ENCODE results near the gene PKNOX2.

PKNOX2 gene

DNA sequence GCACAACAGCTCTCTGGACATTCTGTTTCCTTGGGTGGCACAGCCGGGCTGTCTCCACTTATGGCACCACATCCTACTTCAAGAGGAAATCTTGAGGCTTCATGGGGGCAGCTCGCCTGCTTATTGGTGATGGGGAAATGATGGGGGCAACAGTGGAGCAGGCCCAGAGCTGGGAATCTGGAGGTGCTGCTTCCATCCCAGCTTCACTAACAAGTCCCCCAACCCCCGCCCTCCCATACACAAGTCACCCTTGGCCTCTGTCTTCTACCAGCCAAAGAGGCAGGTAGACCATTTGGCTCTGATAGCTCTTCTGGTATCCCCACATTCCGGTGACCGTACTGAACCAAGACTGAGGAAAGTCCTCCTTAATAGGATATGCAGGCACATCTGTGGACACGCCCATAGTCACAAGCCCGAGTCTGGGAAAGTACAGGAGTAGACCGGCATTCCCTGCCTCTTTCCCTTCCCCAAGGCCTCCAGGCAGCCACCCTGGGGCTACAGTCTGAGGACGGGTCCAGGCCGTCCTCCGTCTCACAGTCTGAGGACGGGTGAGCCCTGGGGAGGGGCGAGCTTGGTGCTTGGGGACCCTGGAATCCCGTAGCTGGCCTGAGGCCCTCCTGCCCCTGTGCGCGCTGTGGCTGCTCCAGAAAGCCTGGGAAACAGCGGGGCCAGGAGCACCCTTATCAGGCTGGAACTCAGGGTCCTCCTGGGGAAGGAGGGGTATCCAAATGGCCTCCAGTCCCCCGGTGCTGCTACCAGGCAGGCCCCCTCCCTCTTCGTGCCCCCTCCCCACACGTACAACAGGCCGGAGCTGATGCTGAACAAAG, 185.9 kb downstream of the PKNOX2 start:
- Histone ChIP-seq H3K36me3 (ENCODE audit: control insufficient read depth, insufficient read depth, low read length) (no peaks in the 10 kb centered on the region), H3K4me3 (replicated peaks; ENCODE audit: low read depth, low read length) (no peak overlapping the region), H3K27me3 (replicated peaks; ENCODE audit: control insufficient read depth, insufficient read depth, low read length) (no peaks in the 10 kb centered on the region; the same call in 1 of the 2 replicates)
- no peak for DNase-seq (ENCODE audit: extremely low read depth, insufficient read length)
- TF ChIP-seq, protein P1, sequence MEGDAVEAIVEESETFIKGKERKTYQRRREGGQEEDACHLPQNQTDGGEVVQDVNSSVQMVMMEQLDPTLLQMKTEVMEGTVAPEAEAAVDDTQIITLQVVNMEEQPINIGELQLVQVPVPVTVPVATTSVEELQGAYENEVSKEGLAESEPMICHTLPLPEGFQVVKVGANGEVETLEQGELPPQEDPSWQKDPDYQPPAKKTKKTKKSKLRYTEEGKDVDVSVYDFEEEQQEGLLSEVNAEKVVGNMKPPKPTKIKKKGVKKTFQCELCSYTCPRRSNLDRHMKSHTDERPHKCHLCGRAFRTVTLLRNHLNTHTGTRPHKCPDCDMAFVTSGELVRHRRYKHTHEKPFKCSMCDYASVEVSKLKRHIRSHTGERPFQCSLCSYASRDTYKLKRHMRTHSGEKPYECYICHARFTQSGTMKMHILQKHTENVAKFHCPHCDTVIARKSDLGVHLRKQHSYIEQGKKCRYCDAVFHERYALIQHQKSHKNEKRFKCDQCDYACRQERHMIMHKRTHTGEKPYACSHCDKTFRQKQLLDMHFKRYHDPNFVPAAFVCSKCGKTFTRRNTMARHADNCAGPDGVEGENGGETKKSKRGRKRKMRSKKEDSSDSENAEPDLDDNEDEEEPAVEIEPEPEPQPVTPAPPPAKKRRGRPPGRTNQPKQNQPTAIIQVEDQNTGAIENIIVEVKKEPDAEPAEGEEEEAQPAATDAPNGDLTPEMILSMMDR (IDR thresholded peaks at IDR 0.05; ENCODE audit: insufficient read depth, low read length, poor library complexity, severe bottlenecking) = no peak

DNA sequence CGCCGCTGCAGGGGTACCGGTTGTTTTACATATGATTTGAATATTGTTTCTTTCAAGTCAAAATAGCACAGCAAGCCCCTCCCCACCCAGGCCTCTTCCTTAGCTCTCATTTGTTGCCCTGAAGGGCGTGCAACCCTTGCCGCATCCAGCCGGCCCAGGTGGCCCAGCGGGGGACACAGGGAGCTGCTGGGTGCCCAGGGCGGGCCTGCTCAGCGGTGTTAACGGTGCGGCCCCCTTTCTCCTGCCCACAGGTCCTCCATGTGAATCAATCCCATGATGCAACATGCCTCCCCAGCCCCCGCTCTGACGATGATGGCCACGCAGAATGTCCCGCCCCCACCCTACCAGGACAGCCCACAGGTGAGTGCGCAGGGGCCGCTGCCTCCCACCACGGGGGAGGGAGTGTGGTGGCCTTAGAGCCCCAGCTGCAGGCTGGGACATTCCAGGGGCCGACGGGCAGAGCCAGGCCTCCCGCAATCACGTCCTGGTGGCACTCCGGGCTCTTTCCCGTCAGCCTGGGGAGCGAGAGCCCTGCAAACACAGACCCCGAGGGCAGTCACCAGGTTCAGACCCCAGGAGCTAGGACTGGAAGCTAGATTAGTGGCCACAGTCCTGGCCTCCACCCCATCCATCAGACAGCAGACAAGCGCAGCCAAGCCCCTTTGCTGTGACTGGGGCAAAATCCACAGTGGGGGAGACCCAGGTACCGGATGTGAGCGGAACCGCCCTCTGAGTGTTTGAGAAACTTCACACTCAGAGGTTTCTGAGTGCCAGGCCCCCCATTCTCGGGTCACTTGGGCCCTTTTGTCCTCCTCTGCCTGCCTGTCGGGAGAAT, 186.7 kb downstream of the PKNOX2 start:
- Histone ChIP-seq H3K4me3 (replicated peaks; ENCODE audit: low read depth, low read length) (no peak overlapping the region), H3K36me3 (ENCODE audit: control insufficient read depth, insufficient read depth, low read length) (no peaks in the 10 kb centered on the region), H3K27me3 (replicated peaks; ENCODE audit: control insufficient read depth, insufficient read depth, low read length) (no peaks in the 10 kb centered on the region; the same call in 1 of the 2 replicates)
- no peak for DNase-seq (ENCODE audit: extremely low read depth, insufficient read length)
- TF ChIP-seq, protein P1 (IDR thresholded peaks at IDR 0.05; ENCODE audit: insufficient read depth, low read length, poor library complexity, severe bottlenecking) = no peak

DNA sequence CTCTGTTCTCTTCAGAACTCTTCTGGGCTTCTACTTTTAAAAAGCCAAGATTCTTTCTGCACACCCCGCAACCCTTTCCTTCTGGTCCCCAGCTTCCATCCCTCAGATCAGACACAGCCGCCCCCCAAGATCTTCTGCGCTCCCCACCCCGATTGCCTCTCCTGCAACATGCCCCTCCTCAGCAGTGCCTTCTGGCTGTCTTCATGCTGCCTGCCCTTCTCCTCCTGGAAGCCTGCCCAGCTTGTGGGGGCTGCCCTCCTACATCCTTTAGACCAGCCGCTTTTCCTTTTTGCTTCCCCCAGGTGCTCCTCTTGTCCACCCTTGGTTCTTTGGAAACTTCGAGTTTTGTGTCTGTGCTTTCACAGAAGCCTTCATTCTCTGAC, 187.3 kb downstream of the PKNOX2 start:
- Histone ChIP-seq H3K36me3 (ENCODE audit: control insufficient read depth, insufficient read depth, low read length) (no peaks in the 10 kb centered on the region), H3K4me3 (replicated peaks; ENCODE audit: low read depth, low read length) (no peak overlapping the region), H3K27me3 (replicated peaks; ENCODE audit: control insufficient read depth, insufficient read depth, low read length) (no peaks in the 10 kb centered on the region; the same call in 1 of the 2 replicates)
- DNase-seq (ENCODE audit: extremely low read depth, insufficient read length) = no peak
- TF ChIP-seq, protein P1 (IDR thresholded peaks at IDR 0.05; ENCODE audit: insufficient read depth, low read length, poor library complexity, severe bottlenecking) = no peak

DNA sequence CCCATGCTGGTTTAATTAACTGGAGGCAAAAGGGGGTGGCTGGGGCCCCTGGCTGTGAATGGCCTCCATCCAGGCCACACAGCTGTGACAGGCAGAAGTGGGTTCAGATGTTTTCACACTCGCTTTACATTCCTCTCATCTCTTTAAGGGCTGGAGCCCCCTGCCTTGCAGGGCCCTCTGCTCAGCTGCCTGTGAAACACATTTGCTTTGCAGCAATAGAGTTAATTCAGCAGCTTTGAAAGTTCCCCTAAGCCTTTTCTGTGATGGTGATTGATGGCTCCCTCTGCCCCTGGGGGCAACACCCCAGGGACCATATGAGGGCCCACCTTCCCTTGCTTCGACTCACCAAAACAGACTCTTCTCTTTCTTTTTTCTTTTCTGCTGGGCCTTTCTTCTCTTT, 192.2 kb downstream of the PKNOX2 start:
- TF ChIP-seq, protein P1 (IDR thresholded peaks at IDR 0.05; ENCODE audit: insufficient read depth, low read length, poor library complexity, severe bottlenecking) = no peak
- Histone ChIP-seq H3K4me3 (replicated peaks; ENCODE audit: low read depth, low read length) (no peak overlapping the region), H3K36me3 (ENCODE audit: control insufficient read depth, insufficient read depth, low read length) (no peaks in the 10 kb centered on the region), H3K27me3 (replicated peaks; ENCODE audit: control insufficient read depth, insufficient read depth, low read length) (peaks cover 2% of the 10 kb centered on the region)
- no peak for DNase-seq (ENCODE audit: extremely low read depth, insufficient read length)

DNA sequence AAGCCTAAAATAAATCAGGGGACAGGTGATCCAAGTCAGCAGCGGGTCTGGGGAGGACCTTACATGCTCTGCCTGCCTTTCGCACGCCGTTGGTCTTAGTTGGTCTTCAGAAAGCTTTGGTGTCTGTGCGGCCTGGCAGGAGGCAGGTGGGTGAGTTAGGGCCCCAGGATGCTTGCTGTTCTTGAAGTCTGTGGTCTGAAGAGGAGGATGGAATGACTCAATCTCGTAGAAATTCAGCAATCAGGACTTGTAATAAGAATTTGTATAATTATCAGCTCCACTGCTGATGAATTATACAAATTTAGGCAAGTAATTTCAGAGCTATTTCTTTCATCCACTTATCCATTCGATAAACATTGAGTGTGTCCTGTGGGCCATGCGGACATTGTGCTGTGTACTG, 193.0 kb downstream of the PKNOX2 start:
- no peak for DNase-seq (ENCODE audit: extremely low read depth, insufficient read length)
- H3K4me3 ChIP-seq (replicated peaks; ENCODE audit: low read depth, low read length) = no peak overlapping the region
- no peaks in the 10 kb centered on the region for H3K36me3 ChIP-seq (ENCODE audit: control insufficient read depth, insufficient read depth, low read length)
- H3K27me3 ChIP-seq (replicated peaks; ENCODE audit: control insufficient read depth, insufficient read depth, low read length) = peaks cover 2% of the 10 kb centered on the region
- TF ChIP-seq, protein P1 (IDR thresholded peaks at IDR 0.05; ENCODE audit: insufficient read depth, low read length, poor library complexity, severe bottlenecking) = no peak
